ENCODE results near the gene ZNF629. TPM values are rescaled to one million over a fixed set of nuclear protein-coding genes. Genes with fewer than 3 reads are reported as not detected.

Gene ZNF629
- total RNA-seq, 1 donor from 2014 or later = 11.4 TPM

DNA sequence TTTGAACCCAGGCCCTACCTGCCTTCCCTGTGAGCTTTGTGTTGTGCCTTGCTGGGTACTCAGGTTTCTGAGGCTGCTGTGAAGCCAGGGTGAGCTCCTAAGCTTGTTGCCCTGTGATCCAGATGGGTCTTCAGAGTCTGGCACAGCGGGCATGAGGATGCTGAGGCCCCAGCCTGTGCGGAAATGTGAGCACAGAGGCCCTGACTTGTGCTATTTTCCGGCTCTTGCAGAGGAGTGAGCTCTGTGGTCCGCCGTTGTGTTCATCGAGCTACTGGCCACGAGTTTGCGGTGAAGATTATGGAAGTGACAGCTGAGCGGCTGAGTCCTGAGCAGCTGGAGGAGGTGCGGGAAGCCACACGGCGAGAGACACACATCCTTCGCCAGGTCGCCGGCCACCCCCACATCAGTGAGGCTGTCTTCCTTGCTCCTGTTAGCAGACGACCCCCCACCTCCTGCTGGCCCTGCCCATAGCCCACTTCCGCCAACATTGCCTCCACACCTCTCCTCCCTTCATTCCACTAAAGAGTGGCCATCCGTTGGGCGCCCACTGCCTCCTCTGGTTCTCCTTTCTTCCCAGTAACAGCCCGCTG lies 36.0 kb downstream of the ZNF629 start:
- FAIRE-seq (no peak), DNase-seq (ENCODE audit: low spot score in 2 of 2) (no peak)

DNA sequence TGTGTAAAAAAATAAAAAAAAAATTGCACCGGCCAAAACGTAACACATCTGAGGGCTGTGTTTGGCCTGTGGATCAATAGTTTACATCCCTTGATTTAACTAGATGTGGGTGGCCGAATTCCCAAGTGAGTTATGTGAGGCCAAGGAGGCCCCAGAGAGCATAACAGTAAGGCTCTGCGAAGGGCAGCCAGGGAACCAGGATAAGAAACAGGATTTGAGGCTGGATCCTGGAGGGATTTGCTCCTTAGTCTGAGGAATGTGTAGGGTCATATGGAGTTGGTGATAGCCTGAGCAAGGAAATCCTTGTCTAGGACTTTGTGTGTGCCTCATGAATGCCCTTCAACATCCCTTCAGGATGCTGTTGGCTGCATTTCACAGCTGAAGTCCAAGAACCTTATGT lies 36.8 kb downstream of the ZNF629 start:
- no peak for FAIRE-seq
- DNase-seq (ENCODE audit: low spot score in 2 of 2) = no peak

DNA sequence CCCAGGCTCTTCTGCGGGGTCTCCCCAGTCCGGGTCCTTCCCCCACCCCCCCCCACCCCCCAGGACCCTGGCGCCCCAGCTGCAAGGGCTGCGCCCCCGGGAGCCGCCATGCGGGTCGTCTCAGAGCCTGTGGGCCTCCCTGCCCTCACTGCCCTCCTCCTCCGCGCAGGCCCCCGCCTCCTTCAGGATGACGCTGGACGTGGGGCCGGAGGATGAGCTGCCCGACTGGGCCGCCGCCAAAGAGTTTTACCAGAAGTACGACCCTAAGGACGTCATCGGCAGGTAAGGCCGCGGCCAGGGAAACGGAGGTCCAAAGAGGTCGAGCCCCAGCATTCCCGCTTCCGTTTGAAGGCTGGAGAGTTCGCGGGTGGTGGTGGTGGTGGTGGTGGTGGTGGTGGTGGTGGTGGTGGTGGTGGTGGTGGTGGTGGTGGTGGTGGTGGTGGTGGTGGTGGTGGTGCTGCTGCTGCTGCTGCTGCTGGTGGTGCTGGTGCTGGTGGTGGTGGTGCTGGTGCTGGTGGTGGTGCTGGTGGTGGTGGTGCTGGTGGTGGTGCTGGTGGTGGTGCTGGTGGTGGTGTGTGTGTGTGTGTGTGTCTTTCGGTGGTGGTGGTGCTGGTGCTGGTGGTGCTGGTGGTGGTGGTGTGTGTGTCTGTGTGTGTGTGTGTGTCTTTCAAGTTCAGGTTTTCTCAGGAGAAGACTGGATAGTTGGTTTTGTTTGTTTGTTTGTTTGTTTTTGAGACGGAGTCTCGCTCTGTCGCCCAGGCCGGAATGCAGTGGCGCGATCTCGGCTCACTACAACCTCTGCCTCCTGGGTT lies 38.2 kb downstream of the ZNF629 start:
- DNase-seq (ENCODE audit: low spot score in 2 of 2) = no peak
- no peak for FAIRE-seq

DNA sequence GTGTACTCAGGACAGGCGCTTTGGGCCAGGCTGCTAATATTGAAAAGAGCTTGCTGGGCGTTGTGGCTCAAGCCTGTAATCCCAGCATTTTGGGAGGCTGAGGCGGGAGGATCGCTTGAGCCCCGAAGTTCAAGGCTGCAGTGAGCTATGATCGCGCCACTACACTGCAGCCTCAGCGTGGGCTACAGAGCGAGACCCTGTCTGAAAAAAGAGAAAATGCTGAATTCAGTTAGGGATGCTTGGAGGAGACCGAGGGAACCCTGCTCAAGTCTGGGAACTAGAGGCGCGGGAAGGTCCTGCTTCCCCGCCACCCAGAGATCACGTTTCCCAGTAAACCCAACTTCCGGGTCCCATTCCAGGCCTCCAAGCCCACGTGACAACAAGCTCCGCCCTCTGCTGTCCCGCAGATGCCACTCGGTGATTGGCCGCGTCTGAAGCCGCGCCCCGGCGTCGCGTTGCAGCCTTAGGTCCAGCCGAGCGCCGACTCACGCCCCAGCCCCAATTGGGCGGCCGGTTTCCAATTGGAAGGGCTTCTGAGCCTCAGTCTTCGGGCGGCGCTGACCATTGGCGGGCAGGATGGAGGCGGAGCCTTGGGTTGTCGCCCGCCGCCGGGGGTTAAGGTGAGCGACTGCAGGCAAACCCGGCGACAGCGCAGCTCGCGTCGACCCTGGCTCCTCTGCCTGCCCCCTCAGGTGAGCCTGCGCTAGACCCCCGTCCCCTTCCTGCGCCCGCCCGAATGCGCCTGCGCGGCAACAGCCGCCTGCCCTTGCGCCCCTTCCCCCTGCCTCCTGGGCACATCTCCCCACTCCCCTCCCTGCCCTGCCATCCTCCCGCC lies 39.0 kb downstream of the ZNF629 start, which contains the start of gene PHKG2:
PHKG2 (plus strand) TSS at position 627 of the 835 bp plus-strand sequence. CDS start 396 bp downstream, outside the sequence.
- peak; percentile 98 for FAIRE-seq
- DNase-seq (ENCODE audit: low spot score in 2 of 2) = peak; percentile 96 to 98

DNA sequence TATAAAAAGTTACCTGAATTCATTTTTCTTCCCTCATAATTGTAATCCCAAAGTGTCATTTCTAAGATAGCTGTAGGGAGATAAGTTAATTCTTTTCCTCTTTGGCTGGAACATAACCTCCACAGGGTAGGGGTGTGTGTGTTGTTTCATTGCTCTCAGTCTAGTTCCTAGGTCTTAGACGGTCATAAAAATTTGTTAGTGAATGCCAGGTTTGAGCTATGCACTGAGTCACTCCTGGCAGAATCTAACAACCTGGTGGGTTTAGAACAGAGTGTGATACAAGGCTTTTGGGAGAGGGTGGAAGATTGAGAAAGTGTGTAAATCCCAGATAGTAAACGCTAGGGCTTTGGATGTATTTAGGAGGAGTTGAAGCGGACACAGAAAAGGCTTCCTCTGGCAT lies 39.7 kb downstream of the ZNF629 start:
- no peak for DNase-seq (ENCODE audit: low spot score in 2 of 2)
- no peak for FAIRE-seq

DNA sequence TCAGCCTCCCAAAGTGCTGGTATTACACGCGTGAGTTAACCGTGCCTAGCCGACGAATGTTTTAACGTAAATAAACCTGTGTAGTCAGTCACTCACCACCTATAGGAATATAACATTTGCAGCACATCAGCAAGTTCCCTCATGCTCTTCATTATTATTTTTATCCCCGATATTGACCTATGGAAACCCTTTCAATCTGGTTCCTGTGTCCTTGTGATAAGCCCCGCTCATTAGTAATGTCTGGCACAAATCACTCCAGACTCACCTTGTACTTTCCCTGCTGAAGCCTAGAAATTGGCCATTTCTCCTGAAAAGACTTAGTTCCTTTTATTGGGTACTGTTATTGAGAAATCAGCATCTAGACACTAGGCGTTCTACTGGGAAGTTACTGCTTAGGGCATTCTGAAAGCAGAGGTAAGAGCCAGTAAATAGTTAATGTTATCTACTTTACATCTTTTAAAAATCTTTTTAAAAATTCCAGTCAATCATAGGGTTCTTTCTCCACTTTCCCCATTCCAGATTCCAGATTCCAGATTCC lies 40.3 kb downstream of the ZNF629 start:
- DNase-seq (ENCODE audit: low spot score in 2 of 2) (no peak), FAIRE-seq (no peak)

DNA sequence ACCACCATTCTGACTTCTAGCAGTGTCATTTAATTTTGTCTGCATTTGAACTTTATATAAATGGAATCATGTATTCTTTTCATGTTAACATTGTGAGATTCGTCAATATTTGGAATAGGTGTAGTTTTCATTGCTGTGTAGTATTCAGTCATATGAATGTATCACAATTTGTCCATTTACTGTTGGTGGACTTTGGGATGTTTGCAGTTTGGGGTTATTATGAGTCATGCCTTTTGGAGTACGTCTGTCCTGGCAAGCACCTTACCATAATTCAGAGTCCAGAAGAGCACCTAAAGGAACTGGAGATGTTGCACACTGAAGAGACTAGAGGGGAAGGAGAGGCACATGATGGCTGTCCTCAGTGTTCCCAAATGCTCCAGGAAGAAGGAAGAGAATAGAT lies 41.9 kb downstream of the ZNF629 start:
- FAIRE-seq = no peak

DNA sequence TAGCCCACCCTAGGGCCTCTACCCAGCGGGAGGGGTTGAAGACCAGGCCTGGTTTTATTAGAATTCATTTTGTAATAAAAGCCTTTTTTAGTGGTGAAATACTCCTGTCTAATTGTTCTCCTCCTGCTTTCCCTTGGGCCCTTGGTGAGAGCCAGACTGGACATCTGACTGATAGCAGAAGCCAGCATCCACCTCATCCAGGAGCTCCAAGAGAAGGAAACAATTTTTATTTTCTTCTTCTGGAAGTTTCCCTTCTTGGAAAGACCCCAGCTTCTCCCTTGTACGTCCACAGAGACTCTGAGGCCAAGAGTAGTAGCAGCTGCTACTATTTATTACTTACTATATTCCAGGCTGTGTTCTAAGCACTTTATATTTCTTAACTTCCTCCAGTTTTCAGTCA lies 42.8 kb downstream of the ZNF629 start:
- FAIRE-seq = no peak
- no peak for DNase-seq (ENCODE audit: low spot score in 2 of 2)

More for the DNA sequence above, 41.9 kb downstream of the ZNF629 start:
- no peak for DNase-seq (ENCODE audit: low spot score in 2 of 2)

DNA sequence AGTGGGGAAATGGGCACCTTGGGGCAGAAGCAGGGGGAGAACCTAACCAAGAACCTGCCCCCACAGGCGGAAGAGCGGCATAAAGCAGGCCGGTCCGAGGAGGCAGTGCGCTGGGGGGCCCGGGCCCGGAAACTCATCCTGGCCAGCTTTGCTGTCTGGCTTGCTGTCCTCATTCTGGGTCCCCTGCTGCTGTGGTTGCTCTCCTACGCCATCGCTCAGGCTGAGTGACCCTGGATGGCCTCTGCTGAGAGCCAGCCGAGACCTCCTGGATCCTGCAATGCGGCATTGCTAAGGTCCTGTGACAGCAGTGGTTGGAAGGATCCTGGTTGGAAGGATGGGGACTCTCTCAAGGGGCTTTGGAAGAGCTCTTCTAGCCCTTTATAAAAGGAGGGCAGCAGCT lies 43.3 kb downstream of the ZNF629 start:
- no peak for DNase-seq (ENCODE audit: low spot score in 2 of 2)
- no peak for FAIRE-seq

DNA sequence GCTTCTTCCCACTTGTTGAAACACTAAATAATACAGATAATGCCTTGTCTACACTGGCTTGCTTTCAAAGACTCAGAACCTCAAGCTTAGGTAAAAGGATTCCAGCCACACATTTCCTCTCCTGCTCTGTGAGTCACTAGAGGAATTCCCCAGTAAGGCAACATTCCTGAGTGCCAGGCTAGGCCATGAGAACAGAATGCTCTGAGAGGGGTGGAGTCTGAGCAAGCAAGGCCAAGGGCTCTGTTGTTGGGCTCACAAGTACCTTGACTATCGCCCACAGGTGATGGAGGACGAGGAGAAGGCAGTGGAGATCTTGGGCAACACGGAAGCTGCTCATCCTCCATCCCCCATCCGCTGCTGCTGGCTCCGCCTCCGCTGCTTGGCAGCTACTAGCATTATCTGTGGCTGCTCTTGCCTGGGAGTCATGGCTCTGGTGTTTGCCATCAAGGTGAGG lies 45.5 kb downstream of the ZNF629 start:
- FAIRE-seq (no peak), DNase-seq (ENCODE audit: low spot score in 2 of 2) (no peak)

DNA sequence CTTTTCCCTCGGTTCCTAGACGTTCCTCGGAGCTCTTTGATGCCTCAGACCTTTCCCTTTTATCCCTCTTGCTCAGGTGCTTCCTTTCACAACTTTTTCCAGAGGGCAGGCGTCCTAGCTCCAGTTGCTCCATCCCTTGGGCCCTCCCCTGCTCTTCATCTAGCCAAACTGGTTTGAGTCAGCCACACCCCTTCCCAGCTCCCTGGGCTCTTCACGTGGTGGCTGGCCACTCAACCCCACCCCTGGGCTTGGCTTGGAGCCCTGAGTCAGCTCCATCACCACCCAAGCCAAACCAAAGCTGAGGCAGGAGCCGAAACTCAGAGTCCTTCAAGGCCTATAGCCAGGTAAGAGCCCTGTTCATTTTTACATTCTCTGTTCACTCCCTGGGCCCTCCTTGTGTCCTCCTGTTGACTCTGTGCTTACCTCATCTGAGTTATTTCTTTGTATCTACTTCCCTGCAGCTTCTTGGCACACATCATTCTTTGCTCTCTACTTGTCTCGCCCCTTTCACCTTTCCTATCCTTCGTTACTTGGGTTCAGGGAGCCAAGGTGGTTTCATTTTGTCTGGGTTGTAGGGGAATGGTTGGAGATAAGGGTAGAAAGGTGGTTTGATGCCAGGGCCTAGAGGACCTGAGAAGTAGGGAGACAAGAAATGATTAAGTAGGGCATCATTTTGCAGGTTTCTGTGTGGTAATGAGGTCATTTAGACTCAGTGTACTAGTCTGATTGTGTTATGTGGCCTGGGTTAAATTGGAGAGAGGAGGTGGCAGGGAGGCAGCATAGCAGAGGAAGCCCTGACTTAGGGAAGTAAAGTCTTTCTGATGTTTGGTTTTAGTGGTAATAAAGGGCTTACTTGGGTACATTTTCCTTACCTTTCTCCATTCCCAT lies 46.4 kb downstream of the ZNF629 start:
- DNase-seq (ENCODE audit: low spot score in 2 of 2) = no peak
- FAIRE-seq = no peak

DNA sequence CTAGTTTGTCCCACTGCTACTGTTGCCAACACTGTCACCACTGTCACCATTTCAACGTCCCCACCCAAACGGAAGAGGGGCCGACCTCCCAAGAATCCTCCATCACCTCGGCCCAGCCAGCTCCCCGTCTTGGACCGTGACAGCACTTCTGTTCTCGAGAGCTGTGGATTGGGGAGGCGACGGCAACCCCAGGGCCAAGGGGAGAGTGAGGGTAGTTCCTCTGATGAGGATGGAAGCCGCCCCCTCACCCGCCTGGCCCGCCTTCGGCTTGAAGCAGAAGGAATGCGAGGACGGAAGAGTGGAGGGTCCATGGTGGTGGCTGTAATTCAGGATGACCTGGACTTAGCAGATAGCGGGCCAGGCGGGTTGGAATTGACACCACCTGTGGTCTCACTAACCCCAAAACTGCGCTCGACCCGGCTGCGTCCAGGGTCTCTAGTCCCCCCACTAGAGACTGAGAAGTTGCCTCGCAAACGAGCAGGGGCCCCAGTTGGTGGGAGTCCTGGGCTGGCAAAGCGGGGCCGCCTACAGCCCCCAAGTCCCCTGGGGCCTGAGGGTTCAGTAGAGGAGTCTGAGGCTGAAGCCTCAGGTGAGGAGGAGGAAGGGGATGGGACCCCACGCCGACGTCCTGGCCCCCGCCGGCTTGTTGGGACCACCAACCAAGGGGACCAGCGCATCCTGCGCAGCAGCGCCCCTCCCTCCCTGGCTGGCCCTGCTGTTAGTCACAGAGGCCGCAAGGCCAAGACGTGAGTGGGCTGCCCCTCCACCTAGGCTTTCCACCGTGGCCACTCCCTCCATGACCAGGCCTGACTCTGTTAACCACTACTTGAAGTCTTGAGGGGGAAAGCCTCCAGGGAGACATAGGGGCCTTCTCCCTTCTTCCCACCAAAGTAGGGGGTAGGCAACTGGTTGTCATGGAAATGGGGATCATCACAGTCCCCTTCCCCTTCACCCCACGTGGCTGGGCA lies 47.7 kb downstream of the ZNF629 start:
- DNase-seq (ENCODE audit: low spot score in 2 of 2) = no peak
- FAIRE-seq = no peak

DNA sequence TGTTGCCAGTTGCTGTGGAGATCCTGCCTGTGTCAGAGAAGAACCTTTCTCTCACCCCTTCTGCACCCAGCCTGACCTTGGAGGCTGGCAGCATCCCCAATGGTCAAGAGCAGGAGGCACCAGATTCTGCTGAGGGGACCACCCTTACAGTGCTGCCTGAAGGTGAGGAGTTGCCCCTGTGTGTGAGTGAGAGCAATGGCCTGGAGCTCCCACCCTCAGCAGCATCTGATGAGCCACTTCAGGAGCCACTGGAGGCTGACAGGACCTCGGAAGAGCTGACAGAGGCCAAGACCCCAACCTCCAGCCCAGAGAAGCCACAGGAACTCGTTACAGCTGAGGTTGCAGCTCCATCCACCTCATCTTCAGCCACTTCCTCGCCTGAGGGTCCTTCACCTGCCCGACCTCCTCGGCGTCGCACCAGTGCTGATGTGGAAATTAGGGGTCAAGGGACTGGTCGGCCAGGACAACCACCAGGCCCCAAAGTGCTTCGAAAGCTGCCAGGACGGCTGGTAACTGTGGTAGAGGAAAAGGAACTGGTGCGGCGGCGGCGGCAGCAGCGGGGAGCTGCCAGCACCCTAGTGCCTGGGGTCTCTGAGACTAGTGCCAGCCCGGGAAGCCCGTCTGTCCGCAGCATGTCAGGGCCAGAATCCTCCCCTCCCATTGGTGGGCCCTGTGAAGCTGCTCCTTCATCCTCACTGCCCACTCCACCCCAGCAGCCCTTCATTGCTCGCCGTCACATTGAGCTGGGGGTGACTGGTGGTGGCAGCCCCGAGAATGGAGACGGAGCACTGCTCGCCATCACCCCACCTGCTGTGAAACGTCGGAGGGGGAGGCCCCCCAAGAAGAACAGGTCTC lies 49.0 kb downstream of the ZNF629 start:
- DNase-seq (ENCODE audit: low spot score in 2 of 2) (no peak), FAIRE-seq (no peak)

DNA sequence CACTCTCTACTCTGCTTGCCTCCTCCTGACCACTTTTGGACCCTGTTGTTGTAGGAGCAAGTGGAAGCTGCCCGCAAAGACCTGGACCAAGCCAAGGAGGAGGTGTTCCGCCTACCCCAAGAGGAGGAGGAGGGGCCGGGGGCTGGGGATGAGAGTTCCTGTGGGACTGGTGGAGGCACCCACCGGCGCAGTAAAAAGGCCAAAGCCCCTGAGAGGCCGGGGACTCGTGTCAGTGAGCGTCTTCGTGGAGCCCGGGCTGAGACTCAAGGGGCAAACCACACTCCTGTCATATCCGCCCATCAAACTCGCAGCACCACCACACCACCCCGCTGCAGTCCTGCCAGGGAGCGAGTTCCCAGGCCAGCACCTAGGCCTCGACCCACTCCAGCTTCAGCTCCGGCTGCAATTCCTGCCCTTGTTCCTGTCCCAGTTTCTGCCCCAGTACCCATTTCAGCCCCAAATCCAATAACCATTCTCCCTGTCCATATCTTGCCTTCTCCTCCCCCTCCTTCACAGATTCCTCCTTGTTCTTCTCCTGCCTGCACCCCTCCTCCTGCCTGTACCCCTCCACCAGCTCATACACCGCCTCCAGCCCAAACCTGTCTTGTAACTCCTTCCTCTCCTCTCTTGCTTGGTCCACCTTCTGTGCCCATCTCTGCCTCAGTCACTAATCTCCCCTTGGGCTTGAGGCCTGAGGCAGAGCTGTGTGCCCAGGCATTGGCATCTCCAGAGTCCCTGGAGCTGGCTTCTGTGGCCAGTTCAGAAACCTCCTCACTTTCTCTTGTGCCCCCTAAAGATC lies 49.8 kb downstream of the ZNF629 start:
- DNase-seq (ENCODE audit: low spot score in 2 of 2) (no peak), FAIRE-seq (no peak)

DNA sequence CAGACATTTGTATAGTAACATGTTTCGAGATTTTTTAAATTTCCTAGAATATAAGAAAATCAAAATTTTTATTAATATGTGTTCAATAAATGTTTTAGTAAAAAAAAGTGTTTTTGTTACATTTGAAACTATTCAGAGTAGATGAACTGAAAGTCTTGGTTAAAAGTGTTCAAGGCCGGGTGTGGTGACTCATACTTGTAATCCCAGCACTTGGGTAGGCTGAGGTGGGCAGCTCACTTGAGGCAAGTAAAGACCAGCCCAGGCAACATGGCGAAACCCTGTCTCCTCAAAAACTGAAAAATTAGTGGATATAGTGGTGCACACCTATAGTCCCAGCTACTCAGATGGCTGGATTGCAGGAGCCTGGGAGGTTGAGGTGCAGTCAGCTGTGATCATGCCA lies 55.6 kb downstream of the ZNF629 start:
- DNase-seq (ENCODE audit: low spot score in 2 of 2) (no peak), FAIRE-seq (no peak)

DNA sequence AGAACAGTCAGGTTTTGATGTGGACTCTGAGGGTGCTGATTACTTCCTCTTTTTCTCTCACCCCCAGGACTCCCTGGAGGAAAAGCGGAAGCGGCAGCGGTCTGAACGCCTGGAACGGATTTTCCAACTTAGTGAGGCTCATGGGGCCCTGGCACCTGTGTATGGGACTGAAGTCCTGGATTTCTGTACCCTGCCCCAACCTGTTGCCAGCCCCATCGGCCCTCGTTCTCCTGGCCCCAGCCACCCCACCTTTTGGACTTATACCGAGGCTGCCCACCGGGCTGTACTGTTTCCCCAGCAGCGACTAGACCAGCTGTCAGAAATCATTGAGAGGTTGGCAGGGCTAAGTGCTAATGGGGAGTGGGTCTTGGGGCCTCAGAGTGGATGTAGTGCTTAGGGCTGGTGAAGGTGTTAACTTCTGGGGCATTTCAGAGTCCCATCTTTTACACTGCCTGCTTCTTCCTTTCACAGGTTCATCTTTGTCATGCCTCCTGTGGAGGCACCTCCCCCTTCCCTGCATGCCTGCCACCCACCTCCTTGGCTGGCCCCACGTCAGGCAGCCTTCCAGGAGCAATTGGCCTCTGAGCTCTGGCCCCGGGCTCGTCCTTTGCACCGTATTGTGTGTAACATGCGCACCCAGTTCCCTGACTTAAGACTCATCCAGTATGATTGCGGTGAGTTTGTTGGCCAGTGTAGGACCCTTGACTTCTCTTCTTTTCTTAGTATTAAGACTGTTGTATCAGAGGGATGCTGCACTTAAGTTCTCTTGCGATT lies 57.9 kb downstream of the ZNF629 start:
- DNase-seq (ENCODE audit: low spot score in 2 of 2) = no peak
- no peak for FAIRE-seq
